Measurements from ENCODE around the gene CABP7. TPM values are rescaled to one million over a fixed set of nuclear protein-coding genes. Genes with fewer than 3 reads are reported as not detected.
A peak's percentile ranks its signal among the peaks of the same experiment; 100 is the strongest.

The CABP7 gene
- total RNA-seq, 2 experiments from 2014 or later = 0.33 to 0.45 TPM

DNA sequence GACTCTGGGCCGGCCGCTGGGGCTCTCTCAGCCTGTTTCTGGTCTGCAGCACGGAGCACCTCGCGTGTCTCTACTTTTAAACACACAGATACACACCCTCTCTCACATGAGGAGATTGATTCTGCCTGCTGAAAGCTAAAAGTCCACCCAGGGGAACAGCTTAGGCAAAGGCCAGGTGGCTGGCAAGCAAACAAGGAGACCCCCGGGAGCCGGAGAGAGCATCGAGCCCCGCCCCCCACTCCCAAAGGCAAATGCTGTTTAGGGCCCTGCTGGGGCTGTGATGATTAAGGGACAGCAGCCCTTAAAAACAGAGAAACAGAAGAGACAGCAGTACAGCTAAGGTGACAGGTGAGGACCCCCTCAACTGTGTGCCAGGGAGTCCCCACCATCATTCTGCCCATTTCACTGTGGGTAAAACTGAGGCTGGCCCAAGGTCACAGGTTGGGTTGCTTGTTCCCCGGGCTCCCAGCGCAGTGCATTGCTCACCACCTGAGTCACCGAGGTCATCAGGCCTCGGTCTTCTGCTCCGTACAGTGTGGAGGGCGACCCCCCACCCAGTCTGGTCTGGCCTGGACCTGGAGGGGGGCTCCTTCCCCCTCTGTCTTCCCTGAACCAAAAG lies 6.8 kb downstream of the CABP7 start:
- H3K9me3 ChIP-seq (ENCODE audit: control insufficient read depth in 1 of 2, insufficient read depth in 1 of 2, low read length in 2 of 2) = no peaks in the 10 kb centered on the region
- H3K36me3 Mint-ChIP-seq (ENCODE audit: low read depth) = peaks cover 8% of the 10 kb centered on the region
- ChIA-PET CTCF (no interaction called here), POLR2A (no interaction called here)
- no peaks in the 10 kb centered on the region for H3K4me1 Mint-ChIP-seq (ENCODE audit: low read depth)
- TF ChIP-seq, protein P1, sequence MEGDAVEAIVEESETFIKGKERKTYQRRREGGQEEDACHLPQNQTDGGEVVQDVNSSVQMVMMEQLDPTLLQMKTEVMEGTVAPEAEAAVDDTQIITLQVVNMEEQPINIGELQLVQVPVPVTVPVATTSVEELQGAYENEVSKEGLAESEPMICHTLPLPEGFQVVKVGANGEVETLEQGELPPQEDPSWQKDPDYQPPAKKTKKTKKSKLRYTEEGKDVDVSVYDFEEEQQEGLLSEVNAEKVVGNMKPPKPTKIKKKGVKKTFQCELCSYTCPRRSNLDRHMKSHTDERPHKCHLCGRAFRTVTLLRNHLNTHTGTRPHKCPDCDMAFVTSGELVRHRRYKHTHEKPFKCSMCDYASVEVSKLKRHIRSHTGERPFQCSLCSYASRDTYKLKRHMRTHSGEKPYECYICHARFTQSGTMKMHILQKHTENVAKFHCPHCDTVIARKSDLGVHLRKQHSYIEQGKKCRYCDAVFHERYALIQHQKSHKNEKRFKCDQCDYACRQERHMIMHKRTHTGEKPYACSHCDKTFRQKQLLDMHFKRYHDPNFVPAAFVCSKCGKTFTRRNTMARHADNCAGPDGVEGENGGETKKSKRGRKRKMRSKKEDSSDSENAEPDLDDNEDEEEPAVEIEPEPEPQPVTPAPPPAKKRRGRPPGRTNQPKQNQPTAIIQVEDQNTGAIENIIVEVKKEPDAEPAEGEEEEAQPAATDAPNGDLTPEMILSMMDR (IDR thresholded peaks at IDR 0.05) = no peak
- ATAC-seq (ENCODE audit: poor library complexity) (no peak), DNase-seq (no peak)
- no peaks in the 10 kb centered on the region for H3K9me3 Mint-ChIP-seq
- peaks cover 0 to 9% of the 10 kb centered on the region in 2 experiments for H3K27me3 ChIP-seq (ENCODE audit: control insufficient read depth in 1 of 2, insufficient read depth in 2 of 2, low read length in 2 of 2)
- H3K27ac ChIP-seq (ENCODE audit: low read depth in 1 of 2, low read length in 2 of 2) = no peak overlapping the region
- H3K27ac Mint-ChIP-seq = no peak overlapping the region
- peaks cover 5% of the 10 kb centered on the region for H3K36me3 ChIP-seq (ENCODE audit: insufficient read depth, low read length)
- intact Hi-C loops (cut with DNase I, micrococcal nuclease) = no loop called here
- H3K27me3 Mint-ChIP-seq = peaks cover 3% of the 10 kb centered on the region
- H3K4me1 ChIP-seq (ENCODE audit: insufficient read depth, low read length) = no peaks in the 10 kb centered on the region
- no peak overlapping the region for H3K4me3 ChIP-seq (ENCODE audit: low read length)
- no peak overlapping the region for H3K4me3 Mint-ChIP-seq

DNA sequence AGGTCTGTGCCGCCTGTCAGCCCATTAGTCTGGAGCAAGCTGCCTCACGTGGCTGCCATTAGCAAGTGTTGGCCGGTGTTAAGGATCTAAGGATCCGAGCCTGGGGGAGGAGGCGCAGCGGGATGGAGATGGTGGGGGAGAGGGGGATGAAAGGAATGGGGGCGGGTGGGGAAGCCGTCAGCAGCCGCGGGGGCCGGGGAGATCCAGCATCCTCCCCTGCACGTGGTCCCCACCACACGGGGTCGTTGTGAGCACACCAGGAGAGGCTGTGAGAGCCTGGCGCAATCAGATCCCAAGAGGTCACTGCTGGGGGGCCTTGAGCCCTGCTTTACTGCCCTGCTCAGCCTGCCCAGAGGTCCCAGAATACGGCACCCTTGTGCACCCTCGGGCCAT lies 7.3 kb downstream of the CABP7 start:
- intact Hi-C loops (cut with DNase I, micrococcal nuclease) = no loop called here
- H3K4me1 Mint-ChIP-seq (ENCODE audit: low read depth) = no peaks in the 10 kb centered on the region
- H3K27ac Mint-ChIP-seq = no peak overlapping the region
- ATAC-seq (ENCODE audit: poor library complexity) = no peak
- H3K27ac ChIP-seq (ENCODE audit: low read depth in 1 of 2, low read length in 2 of 2) = no peak overlapping the region
- H3K27me3 Mint-ChIP-seq = no peaks in the 10 kb centered on the region
- no peak overlapping the region for H3K4me3 Mint-ChIP-seq
- H3K36me3 ChIP-seq (ENCODE audit: insufficient read depth, low read length) = peaks cover 5% of the 10 kb centered on the region
- POLR2A ChIA-PET = no interaction called here
- no peak overlapping the region for H3K4me3 ChIP-seq (ENCODE audit: low read length)
- no peaks in the 10 kb centered on the region for H3K9me3 Mint-ChIP-seq
- peak in 4 of 14 experiments; percentile 16 to 36 (median 28) for DNase-seq
- no peaks in the 10 kb centered on the region for H3K9me3 ChIP-seq (ENCODE audit: control insufficient read depth in 1 of 2, insufficient read depth in 1 of 2, low read length in 2 of 2)
- H3K36me3 Mint-ChIP-seq (ENCODE audit: low read depth) = peaks cover 12% of the 10 kb centered on the region
- peaks cover 0 to 4% of the 10 kb centered on the region in 2 experiments for H3K27me3 ChIP-seq (ENCODE audit: control insufficient read depth in 1 of 2, insufficient read depth in 2 of 2, low read length in 2 of 2)
- CTCF ChIA-PET = no interaction called here
- H3K4me1 ChIP-seq (ENCODE audit: insufficient read depth, low read length) = no peaks in the 10 kb centered on the region
- TF ChIP-seq, protein P1 (IDR thresholded peaks at IDR 0.05) = no peak

DNA sequence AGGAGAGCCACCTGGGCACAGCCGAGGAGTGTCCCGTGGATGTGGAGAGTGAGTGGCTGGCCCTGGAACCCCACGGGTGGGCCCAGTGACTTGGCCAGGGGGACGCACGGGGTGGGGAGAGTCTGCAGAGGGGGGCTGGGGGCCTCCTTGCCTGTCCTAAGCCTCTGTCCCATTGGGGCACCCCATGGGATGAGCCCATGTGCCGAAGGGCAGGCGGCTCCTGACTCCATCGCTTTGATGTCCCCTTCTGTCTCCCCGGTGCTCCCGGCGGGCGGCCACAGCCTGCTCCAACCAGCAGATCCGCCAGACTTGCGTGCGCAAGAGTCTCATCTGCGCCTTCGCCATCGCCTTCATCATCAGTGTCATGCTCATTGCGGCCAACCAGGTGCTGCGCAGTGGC lies 9.4 kb downstream of the CABP7 start:
- TF ChIP-seq, protein P1 (IDR thresholded peaks at IDR 0.05) = no peak
- intact Hi-C loops (cut with DNase I, micrococcal nuclease) = no loop called here
- no peak overlapping the region for H3K27ac ChIP-seq (ENCODE audit: low read depth in 1 of 2, low read length in 2 of 2)
- ChIA-PET POLR2A (no interaction called here), CTCF (no interaction called here)
- no peak overlapping the region for H3K4me3 ChIP-seq (ENCODE audit: low read length)
- Mint-ChIP-seq H3K36me3 (ENCODE audit: low read depth) (peaks cover 18% of the 10 kb centered on the region), H3K27me3 (no peaks in the 10 kb centered on the region), H3K27ac (no peak overlapping the region), H3K9me3 (no peaks in the 10 kb centered on the region), H3K4me3 (no peak overlapping the region), H3K4me1 (ENCODE audit: low read depth) (no peaks in the 10 kb centered on the region)
- H3K36me3 ChIP-seq (ENCODE audit: insufficient read depth, low read length) = peaks cover 9% of the 10 kb centered on the region
- H3K4me1 ChIP-seq (ENCODE audit: insufficient read depth, low read length) = no peaks in the 10 kb centered on the region
- no peak for DNase-seq
- no peaks in the 10 kb centered on the region for H3K27me3 ChIP-seq (ENCODE audit: control insufficient read depth in 1 of 2, insufficient read depth in 2 of 2, low read length in 2 of 2)
- H3K9me3 ChIP-seq (ENCODE audit: control insufficient read depth in 1 of 2, insufficient read depth in 1 of 2, low read length in 2 of 2) = no peaks in the 10 kb centered on the region
- no peak for ATAC-seq (ENCODE audit: poor library complexity)

Data from CD4-positive, alpha-beta T cell (primary cell).